HG03521 (cell line): ENCODE measurements around the gene IQGAP3.
A peak's percentile ranks its signal among the peaks of the same experiment; 100 is the strongest.

Source experiments
- ATAC-seq: cut with Tn5 transposase; IDR thresholded peaks from one replicate; pipeline ENCODE4 v1.9.1; 2021; ENCODE audit warnings: mild to moderate bottlenecking, moderate library complexity; ENCODE audit not compliant: unreplicated experiment

Gene IQGAP3

DNA sequence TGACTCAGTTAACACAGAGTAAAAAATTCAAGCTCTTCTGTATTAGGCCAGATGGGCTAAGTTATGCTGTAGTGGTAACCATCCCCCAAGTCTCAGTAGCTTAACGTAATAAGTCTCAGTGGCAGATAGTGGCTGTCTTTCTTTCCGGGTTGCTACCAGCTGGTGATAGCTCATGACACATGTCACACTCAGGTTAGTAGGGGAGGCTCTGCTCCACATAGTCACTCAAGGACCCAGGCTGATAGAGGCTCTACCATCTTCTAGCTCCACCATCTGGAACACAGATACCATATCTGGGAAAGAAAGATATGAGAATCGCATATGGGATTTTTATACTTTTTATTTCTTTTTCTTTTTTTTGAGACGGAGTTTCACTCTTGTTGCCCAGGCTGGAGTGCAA lies 55.5 kb downstream of the IQGAP3 start:
- no peak for ATAC-seq

DNA sequence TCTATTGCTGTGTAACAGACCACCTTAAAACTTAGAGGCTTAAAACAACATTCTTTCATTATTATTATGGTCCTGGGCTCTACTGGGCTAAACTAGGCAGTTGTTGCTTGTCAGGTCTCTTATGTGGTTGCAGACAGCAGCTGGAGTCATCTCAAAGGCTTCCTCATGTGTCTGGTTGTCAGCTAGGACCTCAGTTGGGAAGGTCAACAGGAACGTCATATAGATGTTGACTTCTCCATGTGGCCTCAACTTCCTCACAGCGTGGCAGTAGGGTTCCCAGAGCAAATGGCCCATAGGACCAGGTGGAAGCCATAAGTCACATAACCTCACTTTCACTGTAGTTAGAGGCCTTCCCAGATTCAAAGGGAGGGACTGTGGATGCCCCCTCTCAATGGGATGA lies 56.4 kb downstream of the IQGAP3 start:
- ATAC-seq, result no peak

- ATAC-seq, result no peak
Measured at GRCh38 chr1:156513185-156513584, 59.2 kb downstream of the IQGAP3 start.

- ATAC-seq, result no peak
Measured at GRCh38 chr1:156511644-156512043, 60.7 kb downstream of the IQGAP3 start.

DNA sequence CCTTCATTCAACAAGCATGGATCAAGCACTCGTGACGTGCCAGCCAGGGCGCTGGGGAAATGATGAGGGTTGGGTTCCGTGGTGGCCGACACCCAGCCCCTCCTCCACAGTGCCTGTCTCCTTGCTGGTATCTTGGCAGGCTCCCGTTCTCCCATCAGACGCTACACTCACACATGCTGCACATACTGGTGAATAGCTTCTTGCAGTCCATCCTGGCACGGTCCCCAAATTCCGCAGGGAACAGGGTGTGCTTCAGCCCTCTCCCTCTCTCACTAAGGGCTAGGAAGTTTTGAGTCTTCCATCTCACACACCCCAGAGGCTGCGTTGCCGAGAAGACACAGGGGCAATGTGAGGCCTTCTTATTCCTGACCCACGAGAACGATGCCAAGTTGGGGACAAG lies 61.7 kb downstream of the IQGAP3 start:
- no peak for ATAC-seq

DNA sequence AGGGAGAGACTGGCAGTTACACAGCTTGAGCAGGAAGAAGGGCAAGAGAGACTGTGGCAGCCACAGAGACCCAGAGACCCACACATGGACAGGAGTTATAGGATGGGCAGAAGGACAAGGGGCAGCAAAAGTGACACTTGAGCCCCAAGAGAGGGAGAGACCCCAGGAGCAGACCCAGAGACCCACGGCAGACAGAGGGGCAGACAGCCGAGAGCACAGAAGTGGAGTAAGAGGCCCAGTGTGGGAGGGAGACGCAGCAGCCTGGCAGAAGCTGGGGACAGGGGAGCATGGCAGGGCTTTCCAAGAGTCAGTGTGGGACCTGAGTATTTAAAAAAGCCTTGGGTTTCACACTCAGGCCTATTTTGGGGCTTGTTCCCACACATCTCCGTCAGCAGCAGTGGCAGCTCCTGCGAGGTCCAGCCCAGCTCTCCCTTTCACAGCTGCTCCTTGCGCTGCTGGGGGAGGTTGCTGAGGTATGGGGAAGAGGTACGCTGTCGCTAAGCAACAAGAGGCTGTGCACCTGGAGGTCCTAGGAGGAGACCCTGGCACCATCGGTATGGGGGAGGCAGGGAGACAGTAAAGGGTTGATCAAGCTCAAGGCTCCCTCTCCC lies 62.8 kb downstream of the IQGAP3 start:
- no peak for ATAC-seq

- no peak for ATAC-seq
Measured at GRCh38 chr1:156508955-156509234, 63.5 kb downstream of the IQGAP3 start.

DNA sequence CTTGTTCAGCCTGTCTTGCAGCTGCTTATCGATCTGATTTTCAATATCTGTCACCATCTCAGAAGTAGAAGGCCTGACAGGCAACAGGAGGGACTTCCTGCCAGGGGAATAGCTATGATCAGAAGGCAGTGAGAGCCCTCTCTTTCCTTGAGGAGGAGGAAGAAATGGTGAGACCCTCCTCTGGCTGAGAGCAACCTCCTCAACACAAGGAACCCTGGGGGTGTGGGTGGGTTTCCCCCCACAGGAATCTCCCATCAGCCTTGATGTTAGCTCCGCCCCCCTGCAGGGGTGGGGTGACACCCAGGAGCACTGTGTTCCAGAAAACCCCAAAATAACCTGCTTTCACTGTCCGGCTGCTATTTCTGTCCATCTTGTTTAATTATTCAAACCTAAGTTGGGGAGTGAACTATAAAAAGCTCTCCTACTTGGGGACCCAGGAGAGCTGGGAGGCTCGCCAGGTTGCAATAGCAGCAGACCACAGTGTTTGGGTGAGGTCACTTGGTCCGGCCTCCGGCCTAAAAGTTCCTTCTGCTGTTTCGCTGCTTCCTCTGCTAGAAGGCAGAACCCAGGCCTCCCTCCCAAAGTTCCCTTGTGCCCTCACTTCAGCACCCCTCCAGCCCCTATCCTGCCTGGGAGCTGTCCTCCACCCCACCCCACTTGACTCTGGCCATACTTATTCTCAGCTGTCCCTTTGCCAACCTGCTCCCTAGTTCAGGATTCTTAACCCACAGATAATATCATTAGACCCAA lies 64.0 kb downstream of the IQGAP3 start:
- ATAC-seq, result no peak

DNA sequence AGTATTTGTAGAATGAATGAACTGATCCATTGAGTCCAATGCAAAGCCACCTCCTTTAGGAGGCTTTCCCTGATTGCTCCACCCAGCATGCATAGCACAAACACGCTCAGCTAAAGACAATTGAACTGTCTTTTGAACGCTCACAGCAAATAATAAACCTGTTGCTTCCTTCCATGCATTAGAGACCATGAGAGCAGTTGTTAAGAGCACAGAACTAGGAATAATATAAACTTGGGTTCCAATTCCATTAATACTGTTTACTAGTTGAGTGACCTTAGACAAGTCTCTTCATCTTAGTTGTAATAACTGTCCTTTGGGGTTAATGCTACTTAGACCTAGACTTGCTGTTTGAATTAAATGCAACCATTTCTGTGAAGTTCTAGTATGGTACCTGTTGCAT lies 65.9 kb downstream of the IQGAP3 start:
- no peak for ATAC-seq

DNA sequence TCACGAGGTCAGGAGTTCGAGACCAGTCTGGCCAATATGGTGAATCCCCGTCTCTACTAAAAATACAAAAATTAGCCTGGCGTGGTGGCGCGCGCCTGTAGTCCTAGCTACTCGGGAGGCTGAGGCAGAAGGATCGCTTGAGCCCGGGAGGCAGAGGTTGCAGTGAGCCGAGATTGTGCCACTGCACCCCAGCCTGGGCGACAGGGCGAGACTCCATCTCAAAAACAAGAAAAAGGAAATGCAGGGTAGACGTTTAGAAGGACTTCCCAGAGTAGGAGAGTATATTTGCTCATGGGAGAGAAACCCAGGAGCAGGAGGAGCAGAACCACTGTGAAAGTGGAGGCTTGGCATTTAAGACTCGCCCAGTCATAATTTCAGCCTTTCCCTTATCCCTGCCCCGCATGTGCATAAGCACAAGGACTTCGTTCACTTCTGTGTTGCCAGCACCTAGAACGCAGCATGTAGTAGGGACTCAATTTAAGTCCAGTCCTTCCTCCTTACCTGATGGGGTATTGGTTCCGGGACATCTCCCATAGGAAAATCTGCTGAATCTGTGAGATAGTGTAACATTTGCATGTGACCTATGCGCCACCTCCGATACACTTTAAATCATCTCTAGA lies 66.6 kb downstream of the IQGAP3 start:
- ATAC-seq, result no peak

DNA sequence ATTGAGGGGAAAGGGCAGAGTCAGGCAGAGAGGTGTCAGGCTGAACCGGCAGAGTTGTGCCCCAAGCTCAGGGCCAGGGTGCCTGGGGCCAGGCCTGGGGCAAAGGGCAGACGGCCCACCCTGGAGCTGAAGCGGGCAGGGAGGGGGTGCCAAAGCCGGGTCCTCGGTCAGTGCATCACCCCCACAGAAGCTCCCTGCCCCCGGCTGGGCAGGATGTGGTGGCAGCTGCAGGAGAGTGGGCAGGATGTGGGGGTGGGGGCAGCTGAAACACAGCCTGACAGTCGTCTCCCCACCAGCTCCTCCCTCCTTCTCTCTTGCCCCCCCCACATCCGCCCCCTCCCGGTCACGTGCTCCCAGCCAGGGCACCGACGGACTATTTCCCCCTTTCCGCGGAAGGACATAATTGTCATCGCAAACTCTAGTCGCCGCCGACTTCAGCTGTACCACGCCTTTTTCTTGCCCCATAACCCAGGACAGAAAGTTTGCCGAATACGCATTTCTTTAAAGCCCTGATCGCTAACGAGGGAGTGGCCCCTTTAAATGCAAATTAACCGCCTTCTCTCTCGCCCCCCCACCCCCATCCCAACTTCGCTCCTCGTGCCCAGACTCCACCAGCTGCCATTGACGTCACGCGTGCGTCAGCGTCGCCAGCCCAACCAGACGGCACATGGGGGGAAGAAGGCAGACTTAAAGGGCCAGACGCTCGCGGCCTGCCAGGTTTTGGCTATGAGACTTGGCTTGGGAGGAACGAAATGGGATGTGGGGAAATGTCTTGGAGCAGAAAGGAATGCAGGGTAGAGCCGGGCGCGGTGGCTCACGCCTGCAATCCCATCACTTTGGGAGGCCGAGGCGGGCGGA lies 67.3 kb downstream of the IQGAP3 start:
- peak; percentile 39 for ATAC-seq

GRCh38 chr1:156504438-156504813 lies 67.9 kb downstream of the IQGAP3 start:
- ATAC-seq, result no peak

GRCh38 chr1:156503698-156504437 lies 68.5 kb downstream of the IQGAP3 start:
- ATAC-seq, result no peak

DNA sequence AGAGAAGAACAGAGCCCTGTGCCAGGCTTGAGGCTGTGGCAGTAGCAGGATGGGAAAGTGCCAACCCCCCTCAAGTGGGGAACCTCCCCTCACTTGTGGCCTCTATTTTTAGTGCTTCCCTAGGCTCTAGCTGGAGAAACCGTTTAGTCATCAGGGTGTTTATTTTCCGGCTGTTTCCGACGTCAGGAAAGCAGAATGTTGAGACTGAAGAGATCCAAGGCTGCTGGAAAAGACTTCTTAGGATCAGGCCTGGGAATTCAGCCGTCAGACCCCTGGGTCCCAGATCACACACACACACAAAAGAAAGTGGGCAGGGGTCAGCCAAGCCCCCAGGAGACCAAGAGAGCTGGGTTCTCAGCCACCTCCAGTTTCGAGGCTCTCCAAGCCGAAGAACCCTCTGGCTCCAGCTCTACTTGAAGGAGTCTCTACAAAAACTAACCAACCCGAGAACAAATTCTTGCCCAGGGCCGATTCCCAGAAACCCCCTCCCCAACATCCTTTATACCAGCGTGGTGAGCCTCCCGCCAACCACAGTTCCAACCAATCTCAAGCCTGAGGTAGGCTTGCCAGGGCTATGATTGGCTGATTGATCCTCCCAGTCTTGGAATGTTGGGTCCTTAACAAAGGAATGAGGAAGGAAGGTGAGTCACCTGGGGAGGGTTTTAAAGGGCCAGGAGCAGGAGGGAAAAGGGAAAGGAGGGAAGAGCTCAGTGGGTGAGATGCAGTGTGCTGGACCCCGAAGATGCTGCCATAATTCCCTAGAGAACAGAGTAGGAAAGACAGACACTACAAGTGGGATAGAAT lies 69.3 kb downstream of the IQGAP3 start:
- ATAC-seq, result no peak

GRCh38 chr1:156502391-156502893 lies 69.9 kb downstream of the IQGAP3 start:
- ATAC-seq, result no peak

- ATAC-seq, result peak; percentile 49
Measured at GRCh38 chr1:156500793-156501506, 71.4 kb downstream of the IQGAP3 start.

GRCh38 chr1:156500543-156500792 lies 71.9 kb downstream of the IQGAP3 start, which contains the start of gene MEF2D:
MEF2D (minus strand) TSS chr1:156500775; CDS start chr1:156483292, 17,483 bp downstream.
- no peak for ATAC-seq

GRCh38 chr1:156499842-156500542 lies 72.4 kb downstream of the IQGAP3 start:
- ATAC-seq, result no peak
